Activated T-helper 17 cell treated with anti-CD3 and anti-CD28 coated beads, Interleukin-2, amount 50 U/mL, for 72 hours (primary cell): ENCODE results near the gene ENAM. TPM values are rescaled to one million over a fixed set of nuclear protein-coding genes. Genes with fewer than 3 reads are reported as not detected.
"Not testable (repeated sequence)": the region's sequence is repeated elsewhere in the genome, so short reads cannot be mapped to it uniquely, and the experiment has no call there.

ENCODE experiments used
- ATAC-seq: fragments of 150-1000 bp; cut with Tn5 transposase; replicated peaks from 2 replicates; pipeline ENCODE4 v1.10.0; 2021; ENCODE audit warnings: mild to moderate bottlenecking, moderate library complexity
- H3K27ac Mint-ChIP-seq: one replicate; pipeline ENCODE4 v1.8.0; 2022; ENCODE audit warnings: mixed read lengths
- H3K27me3 Mint-ChIP-seq: one replicate; pipeline ENCODE4 v1.8.0; 2022; ENCODE audit warnings: mixed read lengths
- H3K36me3 Mint-ChIP-seq: one replicate; pipeline ENCODE4 v1.8.0; 2022; ENCODE audit warnings: low read depth, mild to moderate bottlenecking, mixed read lengths
- H3K4me1 Mint-ChIP-seq: one replicate; pipeline ENCODE4 v1.8.0; 2022; ENCODE audit warnings: mixed read lengths
- H3K4me3 Mint-ChIP-seq: one replicate; pipeline ENCODE4 v1.8.0; 2022; ENCODE audit warnings: mild to moderate bottlenecking, mixed read lengths
- H3K9me3 Mint-ChIP-seq: one replicate; pipeline ENCODE4 v1.8.0; 2022; ENCODE audit warnings: mixed read lengths
- total RNA-seq, 2 donors: library from RNA; stranded (reverse); gene quantifications; one replicate each; pipeline ENCODE4 v1.2.3, GENCODE V29; 2022

ENAM gene
- total RNA-seq, 2 donors from 2014 or later, result not detected

- H3K36me3 Mint-ChIP-seq, result no peaks in the 10 kb centered on the region
- H3K9me3 Mint-ChIP-seq, result no peaks in the 10 kb centered on the region
- H3K27me3 Mint-ChIP-seq, result no peaks in the 10 kb centered on the region
- no peak overlapping the region for H3K27ac Mint-ChIP-seq
- ATAC-seq, result peak; percentile 28
- H3K4me1 Mint-ChIP-seq, result no peaks in the 10 kb centered on the region
- no peak overlapping the region for H3K4me3 Mint-ChIP-seq
These were observed 23.4 kb downstream of the ENAM start for GRCh38 chr4:70651864-70652506.

- Mint-ChIP-seq H3K36me3 (no peaks in the 10 kb centered on the region), H3K4me1 (no peaks in the 10 kb centered on the region), H3K27me3 (no peaks in the 10 kb centered on the region), H3K4me3 (no peak overlapping the region), H3K9me3 (no peaks in the 10 kb centered on the region), H3K27ac (no peak overlapping the region)
- no peak for ATAC-seq
These were observed 26.1 kb downstream of the ENAM start for GRCh38 chr4:70654605-70655011.

- H3K27me3 Mint-ChIP-seq, result no peaks in the 10 kb centered on the region
- H3K9me3 Mint-ChIP-seq, result no peaks in the 10 kb centered on the region
- H3K4me1 Mint-ChIP-seq, result no peaks in the 10 kb centered on the region
- no peak for ATAC-seq
- no peak overlapping the region for H3K27ac Mint-ChIP-seq
- no peaks in the 10 kb centered on the region for H3K36me3 Mint-ChIP-seq
- no peak overlapping the region for H3K4me3 Mint-ChIP-seq
These were observed 28.8 kb downstream of the ENAM start for GRCh38 chr4:70657326-70657725.

GRCh38 chr4:70658418-70658817, 29.9 kb downstream of the ENAM start:
- no peak for ATAC-seq
- H3K4me1 Mint-ChIP-seq, result no peaks in the 10 kb centered on the region
- H3K9me3 Mint-ChIP-seq, result no peaks in the 10 kb centered on the region
- H3K27me3 Mint-ChIP-seq, result no peaks in the 10 kb centered on the region
- H3K4me3 Mint-ChIP-seq, result no peak overlapping the region
- no peaks in the 10 kb centered on the region for H3K36me3 Mint-ChIP-seq
- no peak overlapping the region for H3K27ac Mint-ChIP-seq

- Mint-ChIP-seq H3K4me3 (no peak overlapping the region), H3K27ac (no peak overlapping the region), H3K9me3 (no peaks in the 10 kb centered on the region), H3K27me3 (no peaks in the 10 kb centered on the region), H3K36me3 (no peaks in the 10 kb centered on the region), H3K4me1 (no peaks in the 10 kb centered on the region)
- ATAC-seq, result no peak
These were observed 31.6 kb downstream of the ENAM start for GRCh38 chr4:70660106-70660505.

- peak; percentile 90 for ATAC-seq
- not testable (repeated sequence) for H3K9me3 Mint-ChIP-seq, H3K27ac Mint-ChIP-seq, H3K27me3 Mint-ChIP-seq, H3K4me3 Mint-ChIP-seq, H3K4me1 Mint-ChIP-seq, H3K36me3 Mint-ChIP-seq
These were observed 32.9 kb downstream of the ENAM start for GRCh38 chr4:70661309-70661922.

GRCh38 chr4:70666369-70666768, 37.8 kb downstream of the ENAM start, which contains the start of gene JCHAIN:
JCHAIN (minus strand) TSS chr4:70666508; CDS start chr4:70666490, 18 bp downstream.
- no peak within 1 kb of the TSS for H3K27ac Mint-ChIP-seq
- ATAC-seq, result no peak
- H3K9me3 Mint-ChIP-seq, result no peaks in the 10 kb centered on the region
- H3K4me3 Mint-ChIP-seq, result no peak within 1 kb of the TSS
- no peaks in the 10 kb centered on the region for H3K36me3 Mint-ChIP-seq
- no peaks in the 10 kb centered on the region for H3K4me1 Mint-ChIP-seq
- H3K27me3 Mint-ChIP-seq, result peaks cover 7% of the 10 kb centered on the region

GRCh38 chr4:70667740-70668535, 39.4 kb downstream of the ENAM start:
- no peaks in the 10 kb centered on the region for H3K4me1 Mint-ChIP-seq
- no peak for ATAC-seq
- no peak overlapping the region for H3K27ac Mint-ChIP-seq
- no peaks in the 10 kb centered on the region for H3K36me3 Mint-ChIP-seq
- no peaks in the 10 kb centered on the region for H3K9me3 Mint-ChIP-seq
- H3K4me3 Mint-ChIP-seq, result no peak overlapping the region
- peaks cover 7% of the 10 kb centered on the region for H3K27me3 Mint-ChIP-seq

GRCh38 chr4:70670332-70671014, 41.9 kb downstream of the ENAM start:
- no peak for ATAC-seq
- Mint-ChIP-seq H3K9me3 (no peaks in the 10 kb centered on the region), H3K4me1 (no peaks in the 10 kb centered on the region)

GRCh38 chr4:70671091-70671490, 42.5 kb downstream of the ENAM start:
- H3K36me3 Mint-ChIP-seq, result no peaks in the 10 kb centered on the region
- no peaks in the 10 kb centered on the region for H3K4me1 Mint-ChIP-seq
- no peak for ATAC-seq

More at GRCh38 chr4:70670332-70671014, 41.9 kb downstream of the ENAM start:
- Mint-ChIP-seq H3K27ac (no peak overlapping the region), H3K27me3 (peaks cover 11% of the 10 kb centered on the region), H3K4me3 (no peak overlapping the region), H3K36me3 (no peaks in the 10 kb centered on the region)

GRCh38 chr4:70674191-70674590, 45.6 kb downstream of the ENAM start:
- Mint-ChIP-seq H3K4me3 (no peak overlapping the region), H3K27ac (no peak overlapping the region), H3K27me3 (peaks cover 11% of the 10 kb centered on the region), H3K9me3 (no peaks in the 10 kb centered on the region), H3K4me1 (peaks cover 6% of the 10 kb centered on the region), H3K36me3 (no peaks in the 10 kb centered on the region)
- no peak for ATAC-seq

More at GRCh38 chr4:70671091-70671490, 42.5 kb downstream of the ENAM start:
- H3K27me3 Mint-ChIP-seq, result peaks cover 11% of the 10 kb centered on the region
- no peak overlapping the region for H3K27ac Mint-ChIP-seq
- no peaks in the 10 kb centered on the region for H3K9me3 Mint-ChIP-seq
- no peak overlapping the region for H3K4me3 Mint-ChIP-seq

GRCh38 chr4:70674731-70675130, 46.2 kb downstream of the ENAM start:
- no peak overlapping the region for H3K27ac Mint-ChIP-seq
- H3K27me3 Mint-ChIP-seq, result peaks cover 11% of the 10 kb centered on the region
- no peak overlapping the region for H3K4me3 Mint-ChIP-seq
- no peaks in the 10 kb centered on the region for H3K36me3 Mint-ChIP-seq
- H3K4me1 Mint-ChIP-seq, result peaks cover 6% of the 10 kb centered on the region
- H3K9me3 Mint-ChIP-seq, result no peaks in the 10 kb centered on the region
- ATAC-seq, result no peak

- H3K36me3 Mint-ChIP-seq, result no peaks in the 10 kb centered on the region
- H3K27me3 Mint-ChIP-seq, result peaks cover 4% of the 10 kb centered on the region
- no peak overlapping the region for H3K27ac Mint-ChIP-seq
- peaks cover 6% of the 10 kb centered on the region for H3K4me1 Mint-ChIP-seq
- H3K4me3 Mint-ChIP-seq, result no peak overlapping the region
- no peak for ATAC-seq
- H3K9me3 Mint-ChIP-seq, result no peaks in the 10 kb centered on the region
These were observed 48.1 kb downstream of the ENAM start for GRCh38 chr4:70676554-70677090.

GRCh38 chr4:70678383-70678999, 49.9 kb downstream of the ENAM start:
- Mint-ChIP-seq H3K4me1 (peaks cover 6% of the 10 kb centered on the region), H3K4me3 (no peak overlapping the region), H3K9me3 (no peaks in the 10 kb centered on the region), H3K27ac (no peak overlapping the region), H3K27me3 (peaks cover 3% of the 10 kb centered on the region), H3K36me3 (no peaks in the 10 kb centered on the region)
- ATAC-seq, result no peak
